Lower lobe of right lung (tissue), 2 donors: ENCODE results near the gene FKBP1B. TPM values are rescaled to one million over a fixed set of nuclear protein-coding genes. Genes with fewer than 3 reads are reported as not detected.
"Not testable (repeated sequence)": the region's sequence is repeated elsewhere in the genome, so short reads cannot be mapped to it uniquely, and the experiment has no call there.

ENCODE experiments used
- ATAC-seq, 2 donors: fragments of 200-7000 bp; cut with Tn5 transposase; one replicate each; pipeline ENCODE4 v1.9.1; 2020 to 2022; ENCODE audit warnings: mild to moderate bottlenecking in 2 of 2, moderate library complexity in 2 of 2
- DNase-seq: peaks from one replicate; pipeline ENCODE4 v3.0.0-alpha.2; 2020
- H3K27ac ChIP-seq: fragments of 200-600 bp; one replicate; pipeline ENCODE4 v1.8.0; 2022
- H3K27me3 ChIP-seq: fragments of 200-600 bp; one replicate; pipeline ENCODE4 v1.8.0; 2022; ENCODE audit warnings: low read depth
- H3K36me3 ChIP-seq: fragments of 200-600 bp; one replicate; pipeline ENCODE4 v1.8.0; 2022; ENCODE audit warnings: mild to moderate bottlenecking
- H3K4me1 ChIP-seq: fragments of 200-600 bp; one replicate; pipeline ENCODE4 v1.8.0; 2022
- H3K4me3 ChIP-seq: fragments of 200-600 bp; one replicate; pipeline ENCODE4 v1.8.0; 2022; ENCODE audit warnings: mild to moderate bottlenecking
- H3K9me3 ChIP-seq: fragments of 200-600 bp; one replicate; pipeline ENCODE4 v1.8.0; 2022
- intact Hi-C: fragments of 100-400 bp; cut with DNase I; formaldehyde crosslinking; loops from one replicate; pipeline ENCODE4 v1.11.0; 2022
- total RNA-seq: library from RNA; stranded (reverse); fragmentation: NEBNext Ultra II Directional; extraction: Animal tissue kit (Norgen Biotek cat#: 25700); gene quantifications from one replicate; pipeline ENCODE4 v1.2.1, GENCODE V29; 2021
- TF ChIP-seq, protein P1 (sequence below): fragments of 200-600 bp; IDR thresholded peaks from one replicate; pipeline ENCODE4 v1.8.0; 2022; ENCODE audit warnings: antibody characterized with exemption, mild to moderate bottlenecking
- donor health status: DM: no; HTN: yes; CAD: no; lungs with severe emphysema.

The FKBP1B gene
- total RNA-seq, 1 donor from 2014 or later = 16.4 TPM

DNA sequence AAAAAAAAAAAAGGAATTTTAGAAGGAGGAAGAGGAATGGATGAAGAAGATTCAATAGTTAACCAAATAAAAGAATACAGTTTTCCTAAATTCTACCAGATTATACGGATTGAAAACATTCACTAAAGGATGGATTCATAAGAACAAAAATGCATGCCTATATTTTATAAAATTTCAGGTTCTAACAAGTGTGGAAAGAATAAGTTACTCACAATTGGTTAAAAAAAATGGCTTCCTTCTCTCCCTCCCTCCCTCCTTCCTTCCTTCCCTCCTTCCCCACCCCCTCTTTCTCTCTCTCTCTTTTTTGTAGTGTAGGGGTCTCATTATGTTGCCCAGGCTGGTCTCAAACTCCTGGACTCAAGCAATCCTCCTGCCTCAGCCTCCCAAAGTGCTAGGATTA is 36.7 kb downstream of the FKBP1B start:
- TF ChIP-seq, protein P1, sequence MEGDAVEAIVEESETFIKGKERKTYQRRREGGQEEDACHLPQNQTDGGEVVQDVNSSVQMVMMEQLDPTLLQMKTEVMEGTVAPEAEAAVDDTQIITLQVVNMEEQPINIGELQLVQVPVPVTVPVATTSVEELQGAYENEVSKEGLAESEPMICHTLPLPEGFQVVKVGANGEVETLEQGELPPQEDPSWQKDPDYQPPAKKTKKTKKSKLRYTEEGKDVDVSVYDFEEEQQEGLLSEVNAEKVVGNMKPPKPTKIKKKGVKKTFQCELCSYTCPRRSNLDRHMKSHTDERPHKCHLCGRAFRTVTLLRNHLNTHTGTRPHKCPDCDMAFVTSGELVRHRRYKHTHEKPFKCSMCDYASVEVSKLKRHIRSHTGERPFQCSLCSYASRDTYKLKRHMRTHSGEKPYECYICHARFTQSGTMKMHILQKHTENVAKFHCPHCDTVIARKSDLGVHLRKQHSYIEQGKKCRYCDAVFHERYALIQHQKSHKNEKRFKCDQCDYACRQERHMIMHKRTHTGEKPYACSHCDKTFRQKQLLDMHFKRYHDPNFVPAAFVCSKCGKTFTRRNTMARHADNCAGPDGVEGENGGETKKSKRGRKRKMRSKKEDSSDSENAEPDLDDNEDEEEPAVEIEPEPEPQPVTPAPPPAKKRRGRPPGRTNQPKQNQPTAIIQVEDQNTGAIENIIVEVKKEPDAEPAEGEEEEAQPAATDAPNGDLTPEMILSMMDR = no peak
- Histone ChIP-seq H3K4me3 (no peak overlapping the region), H3K27me3 (no peaks in the 10 kb centered on the region), H3K27ac (no peak overlapping the region), H3K4me1 (peaks cover 36% of the 10 kb centered on the region), H3K9me3 (no peaks in the 10 kb centered on the region), H3K36me3 (peaks cover 33% of the 10 kb centered on the region)
- DNase-seq = no peak
- intact Hi-C loops = no loop called here
- ATAC-seq = no peak

- no peak overlapping the region for H3K4me3 ChIP-seq
- intact Hi-C loops = no loop called here
- TF ChIP-seq, protein P1 = no peak
- H3K36me3 ChIP-seq = peaks cover 26% of the 10 kb centered on the region
- DNase-seq (no peak), ATAC-seq (no peak)
- no peaks in the 10 kb centered on the region for H3K27me3 ChIP-seq
- H3K4me1 ChIP-seq = peaks cover 28% of the 10 kb centered on the region
- H3K9me3 ChIP-seq = no peaks in the 10 kb centered on the region
- no peak overlapping the region for H3K27ac ChIP-seq
These were observed 37.5 kb downstream of the FKBP1B start for GRCh38 chr2:24087032-24087431.

DNA sequence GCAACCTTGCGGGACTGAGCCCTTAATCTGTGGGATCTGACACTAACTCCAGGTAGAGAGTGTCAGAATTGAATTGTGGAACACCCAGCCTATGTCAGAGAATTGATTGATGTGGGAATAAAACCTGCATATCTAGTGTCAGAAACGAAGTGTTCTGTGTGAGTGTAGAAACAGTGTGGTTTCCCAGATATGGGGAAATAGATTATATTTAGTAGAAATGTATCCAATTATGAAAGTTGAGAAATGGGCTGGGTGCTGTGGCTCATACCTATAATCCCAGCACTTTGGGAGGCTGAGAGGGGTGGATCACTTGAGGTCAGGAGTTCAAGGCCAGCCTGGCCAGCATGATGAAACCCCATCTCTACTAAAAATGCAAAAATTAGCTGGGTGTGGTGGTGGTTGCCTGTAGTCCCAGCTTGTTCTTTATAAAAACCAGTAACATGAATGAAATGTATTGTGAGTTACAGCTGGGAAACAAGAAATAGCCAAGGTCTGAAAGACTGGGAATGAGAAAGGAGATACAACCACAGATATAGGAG is 39.3 kb downstream of the FKBP1B start:
- H3K4me1 ChIP-seq = peaks cover 9% of the 10 kb centered on the region
- intact Hi-C loops = no loop called here
- H3K36me3 ChIP-seq = peaks cover 18% of the 10 kb centered on the region
- TF ChIP-seq, protein P1 = no peak
- ATAC-seq (no peak), DNase-seq (no peak)
- H3K9me3 ChIP-seq = no peaks in the 10 kb centered on the region
- H3K4me3 ChIP-seq = no peak overlapping the region
- no peak overlapping the region for H3K27ac ChIP-seq
- H3K27me3 ChIP-seq = no peaks in the 10 kb centered on the region

DNA sequence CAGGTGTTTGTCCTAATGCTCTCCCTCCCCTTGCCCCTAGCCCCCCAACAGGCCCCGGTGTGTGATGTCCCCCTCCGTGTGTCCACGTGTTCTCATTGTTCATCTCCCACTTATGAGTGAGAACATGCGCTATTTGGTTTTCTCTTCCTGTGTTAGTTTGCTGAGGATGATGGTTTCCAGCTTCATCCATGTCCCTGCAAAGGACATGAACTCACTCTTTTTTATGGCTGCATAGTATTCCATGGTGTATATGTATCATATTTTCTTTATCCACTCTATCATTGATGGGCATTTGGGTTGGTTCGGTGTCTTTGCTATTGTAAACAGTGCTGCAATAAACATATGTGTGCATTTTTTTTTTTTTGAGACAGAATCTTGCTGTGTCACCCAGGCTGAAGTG is 43.7 kb downstream of the FKBP1B start:
- DNase-seq = not testable (repeated sequence)

DNA sequence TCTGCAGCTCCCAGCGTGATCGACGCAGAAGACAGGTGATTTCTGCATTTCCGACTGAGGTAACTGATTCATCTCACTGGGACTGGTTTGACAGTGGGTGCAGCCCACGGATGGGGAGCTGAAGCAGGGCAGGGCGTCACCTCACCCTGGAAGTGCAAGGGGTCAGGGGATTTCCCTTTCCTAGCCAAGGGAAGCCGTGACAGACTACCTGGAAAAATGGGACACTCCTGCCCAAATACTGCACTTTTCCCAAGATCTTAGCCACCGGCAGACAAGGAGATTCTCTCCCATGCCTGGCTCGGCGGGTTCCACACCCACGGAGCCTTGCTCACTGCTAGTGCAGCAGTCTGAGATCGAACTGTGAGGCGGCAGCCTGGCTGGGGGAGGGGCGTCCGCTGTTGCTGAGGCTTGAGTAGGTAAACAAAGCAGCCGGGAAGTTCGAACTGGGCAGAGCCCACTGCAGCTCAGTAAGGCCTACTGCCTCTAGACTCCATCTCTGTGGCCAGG is 45.7 kb downstream of the FKBP1B start:
- DNase-seq, intact Hi-C loops, H3K36me3 ChIP-seq, H3K27me3 ChIP-seq, ATAC-seq, H3K4me3 ChIP-seq, H3K27ac ChIP-seq, H3K4me1 ChIP-seq, H3K9me3 ChIP-seq: not testable (repeated sequence)

More for the DNA sequence above, 43.7 kb downstream of the FKBP1B start:
- H3K9me3 ChIP-seq, ATAC-seq, H3K27ac ChIP-seq, H3K4me3 ChIP-seq, H3K4me1 ChIP-seq, H3K27me3 ChIP-seq, intact Hi-C loops: not testable (repeated sequence)
- peaks cover 13% of the 10 kb centered on the region for H3K36me3 ChIP-seq

DNA sequence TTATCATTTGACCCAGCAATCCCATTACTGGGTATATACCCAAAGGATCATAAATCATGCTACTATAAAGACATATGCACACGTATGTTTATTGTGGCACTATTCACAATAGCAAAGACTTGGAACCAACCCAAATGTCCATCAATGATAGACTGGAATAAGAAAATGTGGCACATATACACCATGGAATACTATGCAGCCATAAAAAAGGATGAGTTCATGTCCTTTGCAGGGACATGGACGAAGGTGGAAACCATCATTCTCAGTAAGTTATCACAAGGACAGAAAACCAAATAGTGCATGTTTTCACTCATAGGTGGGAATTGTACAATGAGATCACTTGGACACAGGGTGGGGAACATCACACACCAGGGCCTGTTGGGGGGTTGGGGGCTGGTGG is 51.2 kb downstream of the FKBP1B start:
- H3K27me3 ChIP-seq, H3K4me3 ChIP-seq: not testable (repeated sequence)

GRCh38 chr2:24101992-24102391 is 52.5 kb downstream of the FKBP1B start:
- H3K4me3 ChIP-seq = no peak overlapping the region
- no peaks in the 10 kb centered on the region for H3K27me3 ChIP-seq
- H3K9me3 ChIP-seq = no peaks in the 10 kb centered on the region
- TF ChIP-seq, protein P1 = no peak
- H3K36me3 ChIP-seq = no peaks in the 10 kb centered on the region
- ATAC-seq (no peak), DNase-seq (no peak)
- H3K4me1 ChIP-seq = no peaks in the 10 kb centered on the region
- intact Hi-C loops = no loop called here
- H3K27ac ChIP-seq = no peak overlapping the region

More for the DNA sequence above, 51.2 kb downstream of the FKBP1B start:
- ATAC-seq, H3K4me1 ChIP-seq, intact Hi-C loops, H3K27ac ChIP-seq, H3K36me3 ChIP-seq, H3K9me3 ChIP-seq, DNase-seq: not testable (repeated sequence)
